GM12878 (cell line): Measurements from ENCODE around the gene LDLRAD4. TPM values are rescaled to one million over a fixed set of nuclear protein-coding genes. Genes with fewer than 3 reads are reported as not detected.

Source experiments
- ATAC-seq: fragments of 200-7000 bp; cut with Tn5 transposase; 3 replicates; pipeline ENCODE4 v1.9.1; 2020; ENCODE audit warnings: mild to moderate bottlenecking, moderate library complexity
- BruUV-seq: library from RNA; stranded (reverse); fragments of 400-500 nt; replicated peaks from 2 replicates; lab custom pipeline; 2021; lab: Mats Ljungman, UMichigan
- CTCF ChIA-PET: fragments of 300-600 bp; sonication (Branson Sonifier 250); formaldehyde crosslinking; extraction: SDS; loops from one replicate; lab custom pipeline; 2021; ENCODE audit warnings: inconsistent platforms; lab: Yijun Ruan, JAX
- POLR2A ChIA-PET: fragments of 350-600 bp; formaldehyde crosslinking; extraction: SDS; loops from one replicate; lab custom pipeline; 2021; ENCODE audit warnings: inconsistent platforms; lab: Charles Lee
- RAD21 ChIA-PET: fragments of 300-600 bp; sonication (Branson Sonifier 250); formaldehyde crosslinking; loops from one replicate; lab custom pipeline; 2023; ENCODE audit warnings: antibody characterized with exemption; ENCODE audit not compliant: unreplicated experiment; lab: Charles Lee
- SMC1A ChIA-PET: fragments of 300-600 bp; sonication (Branson Sonifier 250); formaldehyde crosslinking; loops from one replicate; lab custom pipeline; 2023; ENCODE audit not compliant: unreplicated experiment, uncharacterized antibody; lab: Charles Lee
- DNase-seq: peaks from one replicate; pipeline ENCODE4 v3.0.0-alpha.2; 2011; ENCODE audit warnings: low read depth, low spot score
- FAIRE-seq: peaks from 3 replicates; lab custom pipeline; 2011; peaks lifted over from hg19 to GRCh38; lab: Jason Lieb, UNC
- H2AFZ ChIP-seq: 2 replicates; pipeline ENCODE4 v1.6.0; 2011; ENCODE audit warnings: low read depth, low read length, control low read depth; ENCODE audit not compliant: control insufficient read depth
- H3K27ac ChIP-seq: 2 replicates; pipeline ENCODE4 v1.5.1; 2011; ENCODE audit warnings: control low read depth; ENCODE audit not compliant: control insufficient read depth, insufficient read depth
- H3K27me3 ChIP-seq, 2 experiments: replicated peaks in 1 of 2; 2 replicates each; pipeline versions ENCODE4 v1.6.0 to v1.6.1; 2011; ENCODE audit warnings: low read length in 1 of 2; ENCODE audit not compliant: control insufficient read depth in 2 of 2, insufficient read depth in 2 of 2
- H3K36me3 ChIP-seq, 2 experiments: 2 replicates each; pipeline ENCODE4 v1.5.1; 2011; ENCODE audit warnings: low read length in 1 of 2; ENCODE audit not compliant: control insufficient read depth in 2 of 2, insufficient read depth in 2 of 2
- H3K4me1 ChIP-seq: 2 replicates; pipeline ENCODE4 v1.6.1; 2011; ENCODE audit warnings: mild to moderate bottlenecking, low read length, moderate library complexity, mixed read lengths; ENCODE audit not compliant: control insufficient read depth, insufficient read depth
- H3K4me2 ChIP-seq: 2 replicates; pipeline ENCODE4 v1.6.0; 2011; ENCODE audit warnings: control low read depth; ENCODE audit not compliant: control insufficient read depth, insufficient read depth
- H3K4me3 ChIP-seq: fragments of 200-600 bp; sonication (generic); 2 replicates; pipeline ENCODE4 v1.5.1; 2016
- H3K79me2 ChIP-seq: 2 replicates; pipeline ENCODE4 v1.6.0; 2011; ENCODE audit warnings: low read length; ENCODE audit not compliant: control insufficient read depth, insufficient read depth
- H3K9ac ChIP-seq: 2 replicates; pipeline ENCODE4 v1.8.0; 2011; ENCODE audit warnings: low read length, control low read depth, mixed read lengths; ENCODE audit not compliant: control insufficient read depth, insufficient read depth
- H3K9me3 ChIP-seq: replicated peaks from 3 replicates; pipeline ENCODE4 v1.5.1; 2011; ENCODE audit warnings: mild to moderate bottlenecking, low read length; ENCODE audit not compliant: control insufficient read depth, insufficient read depth
- H4K20me1 ChIP-seq: 2 replicates; pipeline ENCODE4 v1.6.0; 2011; ENCODE audit not compliant: control insufficient read depth, insufficient read depth
- CBX3 ChIP-seq: fragments of 200-600 bp; sonication (generic); IDR thresholded peaks from 2 replicates; pipeline ENCODE4 v1.6.1; 2016; ENCODE audit warnings: low read depth, borderline replicate concordance
- CHD4 ChIP-seq: fragments of 200-600 bp; sonication (generic); IDR thresholded peaks from 2 replicates; pipeline ENCODE4 v1.6.1; 2016; ENCODE audit warnings: mild to moderate bottlenecking
- CUX1 ChIP-seq: IDR thresholded peaks from 2 replicates; pipeline ENCODE4 v1.6.1; 2012; ENCODE audit warnings: improper control_type of control experiment, low read depth, low read length; ENCODE audit not compliant: insufficient replicate concordance
- FOXM1 ChIP-seq: IDR thresholded peaks from 2 replicates; pipeline ENCODE4 v1.6.1; 2012; ENCODE audit warnings: low read depth, mild to moderate bottlenecking, inconsistent platforms, low read length, moderate library complexity
- HDAC2 ChIP-seq: fragments of 200-600 bp; sonication (generic); IDR thresholded peaks from 2 replicates; pipeline ENCODE4 v1.6.1; 2017
- IKZF2 ChIP-seq, 2 experiments: fragments of 450-650 bp; IDR thresholded peaks; 2 replicates each; pipeline ENCODE4 v1.6.1; 2017; ENCODE audit warnings: mild to moderate bottlenecking in 2 of 2, moderate library complexity in 2 of 2
- NFIC ChIP-seq: IDR thresholded peaks from 2 replicates; pipeline ENCODE4 v1.6.1; 2012; ENCODE audit warnings: low read depth, mild to moderate bottlenecking, inconsistent platforms, low read length, moderate library complexity
- POLR2A ChIP-seq: IDR thresholded peaks from 2 replicates; pipeline ENCODE4 v1.6.1; 2011; ENCODE audit warnings: low read depth, mild to moderate bottlenecking, low read length
- POLR2AphosphoS5 ChIP-seq: IDR thresholded peaks from 2 replicates; pipeline ENCODE4 v1.6.1; 2011; ENCODE audit warnings: mild to moderate bottlenecking, low read length, inconsistent platforms
- RAD51 ChIP-seq: fragments of 450-650 bp; IDR thresholded peaks from 2 replicates; pipeline ENCODE4 v1.6.1; 2016; ENCODE audit warnings: moderate library complexity, mild to moderate bottlenecking, inconsistent platforms
- RB1 ChIP-seq: fragments of 450-650 bp; formaldehyde crosslinking; IDR thresholded peaks from 2 replicates; pipeline ENCODE4 v1.6.1; 2017; ENCODE audit warnings: mild to moderate bottlenecking, borderline replicate concordance
- TBL1XR1 ChIP-seq: IDR thresholded peaks from 2 replicates; pipeline ENCODE4 v1.6.1; 2012; ENCODE audit warnings: low read depth, low read length, improper control_type of control experiment
- WGBS: methylation state at CpG from one replicate; pipeline ENCODE4 v1.1.6; 2016; ENCODE audit warnings: low lambda C conversion rate; ENCODE audit not compliant: insufficient replicate concordance, insufficient coverage; ENCODE audit errors: missing lambda C conversion rate; 5-methylcytosine and 5-hydroxymethylcytosine counted together
- in situ Hi-C: fragments of 300-500 bp; cut with MboI; formaldehyde crosslinking; loops from 9 replicates; pipeline ENCODE4 v1.14.3; 2018; ENCODE audit warnings: mixed read lengths
- intact Hi-C: fragments of 100-400 bp; cut with micrococcal nuclease; formaldehyde crosslinking; loops from one replicate; pipeline ENCODE4 v1.14.2; 2022; ENCODE audit not compliant: unreplicated experiment
- polyA plus RNA-seq, 11 experiments: library from polyadenylated mRNA; depleted of rRNA in 4 of 11; unstranded in 6 of 11; stranded (reverse) in 5 of 11; fragments of >200 nt; fragmentation: Nextera tagmentation in 4 of 11; fragmentation: Illumina TruSeq in 1 of 11; extraction: Ambion mirVana in 4 of 11; extraction: Trizol in 1 of 11; gene quantifications; 1 replicate in 1 of 11; 2 replicates in 10 of 11; pipeline versions ENCODE4 v1.2.1 to v1.2.3, GENCODE V29; 2011 to 2016; ENCODE audit warnings: inconsistent platforms in 2 of 11, missing spikeins in 2 of 11, low read depth in 1 of 11
- total RNA-seq, 4 experiments: library from RNA; depleted of rRNA in 3 of 4; stranded (reverse); fragments of >200 nt in 3 of 4; fragmentation: Illumina TruSeq in 1 of 4; extraction: Trizol in 1 of 4; gene quantifications; 2 replicates each; pipeline versions ENCODE4 v1.2.1 to v1.2.3, GENCODE V29; 2013 to 2021

The LDLRAD4 gene
- total and polyA plus RNA-seq, 10 of the 15 experiments (the other 5 are each of a cell fraction or from before 2014, with no cell fraction given): 2.7 to 16.8 (median 11.2) TPM

DNA sequence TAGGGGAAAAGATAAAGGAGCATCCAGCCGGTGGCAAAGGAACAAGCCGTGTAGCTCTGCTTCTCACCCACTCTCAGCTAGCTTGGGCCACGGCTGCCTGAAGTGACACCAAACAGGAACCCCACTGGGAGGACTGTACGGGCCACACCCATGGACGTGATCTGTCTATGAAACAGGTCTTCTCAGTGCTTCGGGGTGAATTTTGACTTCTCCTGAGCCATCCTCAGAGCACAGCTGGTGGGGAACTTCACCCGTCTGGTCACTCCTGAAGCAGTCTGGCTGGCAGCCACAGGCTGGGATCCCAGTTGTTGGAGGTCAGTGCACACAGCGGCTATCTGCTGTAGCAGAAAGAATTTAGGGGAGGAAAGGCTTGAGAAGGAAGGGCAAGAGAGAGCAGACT lies 284.0 kb downstream of the LDLRAD4 start (continued):
- TF ChIP-seq CBX3 (no peak), TBL1XR1 (no peak), POLR2AphosphoS5 (no peak), NFIC (no peak), CUX1 (no peak)

GRCh38 chr18:13503836-13504235 lies 285.3 kb downstream of the LDLRAD4 start:
- DNase-seq (no peak), ATAC-seq (no peak)
- no peaks in the 10 kb centered on the region for H3K79me2 ChIP-seq
- intact Hi-C loops: no loop called here
- H3K27me3 ChIP-seq: peaks cover 0 to 7% of the 10 kb centered on the region in 2 experiments; a peak in 2 of 4 replicates
- ChIA-PET CTCF (no interaction called here), SMC1A (no interaction called here)
- no peak overlapping the region for H3K4me3 ChIP-seq
- WGBS: 51% methylated on average over 6 of the region's 6 CpGs
- no peak overlapping the region for H2AFZ ChIP-seq
- H3K4me2 ChIP-seq: no peak overlapping the region
- TF ChIP-seq RAD51 (no peak), RB1 (no peak), FOXM1 (no peak), CHD4 (no peak), POLR2A (no peak), HDAC2 (no peak), IKZF2 (IDR thresholded peaks at IDR 0.05) (no peak), NFIC (no peak)
- TF ChIP-seq, all 136 proteins: peak for 0
- H3K27ac ChIP-seq: no peak overlapping the region
- H3K4me1 ChIP-seq: peaks cover 12% of the 10 kb centered on the region
- BruUV-seq: no TSS peak
- no peaks in the 10 kb centered on the region for H4K20me1 ChIP-seq
- H3K36me3 ChIP-seq: no peaks in the 10 kb centered on the region
- ChIA-PET RAD21 (interaction anchor here (0.7 kb wide), 1 partner anchor 288 kb away, joined by 4 read pairs; no protein-coding TSS in a partner anchor), POLR2A (no interaction called here)
- in situ Hi-C loops: no loop called here
- H3K9me3 ChIP-seq: no peaks in the 10 kb centered on the region; the same call in 2 of the 3 replicates
- H3K9ac ChIP-seq: no peak overlapping the region
- FAIRE-seq: no peak
